CD4-positive, alpha-beta T cell treated with Interleukin-17A for 4 hours (primary cell): ENCODE measurements around the gene TGFB2.

Experiments
- DNase-seq: peaks from one replicate; pipeline ENCODE4 v3.0.0-alpha.2; 2020; ENCODE audit warnings: mixed read lengths

Gene TGFB2

GRCh38 chr1:218430822-218431221 lies 85.7 kb downstream of the TGFB2 start:
- no peak for DNase-seq

GRCh38 chr1:218431476-218431875 lies 86.3 kb downstream of the TGFB2 start:
- DNase-seq = no peak

GRCh38 chr1:218433744-218434143 lies 88.6 kb downstream of the TGFB2 start:
- DNase-seq = no peak

GRCh38 chr1:218435528-218435927 lies 90.4 kb downstream of the TGFB2 start:
- DNase-seq = no peak

GRCh38 chr1:218436346-218436745 lies 91.2 kb downstream of the TGFB2 start:
- no peak for DNase-seq

GRCh38 chr1:218436997-218437396 lies 91.9 kb downstream of the TGFB2 start:
- no peak for DNase-seq

- DNase-seq = no peak
These were observed 94.6 kb downstream of the TGFB2 start for GRCh38 chr1:218439541-218440295.

GRCh38 chr1:218443255-218443654 lies 98.1 kb downstream of the TGFB2 start:
- DNase-seq = no peak

- no peak for DNase-seq
These were observed 99.0 kb downstream of the TGFB2 start for GRCh38 chr1:218444173-218444572.

- no peak for DNase-seq
These were observed 99.5 kb downstream of the TGFB2 start for GRCh38 chr1:218444588-218444987.

- no peak for DNase-seq
These were observed 102.0 kb downstream of the TGFB2 start for GRCh38 chr1:218447010-218447689.

GRCh38 chr1:218451415-218451814 lies 106.3 kb downstream of the TGFB2 start:
- DNase-seq = no peak

GRCh38 chr1:218454700-218455282 lies 109.7 kb downstream of the TGFB2 start:
- DNase-seq = no peak

- DNase-seq = no peak
These were observed 111.3 kb downstream of the TGFB2 start for GRCh38 chr1:218456444-218456843.

GRCh38 chr1:218459450-218459849 lies 114.3 kb downstream of the TGFB2 start:
- no peak for DNase-seq

- DNase-seq = no peak
These were observed 115.0 kb downstream of the TGFB2 start for GRCh38 chr1:218459878-218460711.

GRCh38 chr1:218461351-218461750 lies 116.2 kb downstream of the TGFB2 start:
- no peak for DNase-seq

- DNase-seq = no peak
These were observed 117.0 kb downstream of the TGFB2 start for GRCh38 chr1:218462116-218462515.

- no peak for DNase-seq
These were observed 117.5 kb downstream of the TGFB2 start for GRCh38 chr1:218462587-218462986.

- DNase-seq = no peak
These were observed 118.3 kb downstream of the TGFB2 start for GRCh38 chr1:218463194-218464156.

GRCh38 chr1:218464871-218465270 lies 119.7 kb downstream of the TGFB2 start:
- no peak for DNase-seq
